ENCODE data around the gene CYP24A1.

DNA sequence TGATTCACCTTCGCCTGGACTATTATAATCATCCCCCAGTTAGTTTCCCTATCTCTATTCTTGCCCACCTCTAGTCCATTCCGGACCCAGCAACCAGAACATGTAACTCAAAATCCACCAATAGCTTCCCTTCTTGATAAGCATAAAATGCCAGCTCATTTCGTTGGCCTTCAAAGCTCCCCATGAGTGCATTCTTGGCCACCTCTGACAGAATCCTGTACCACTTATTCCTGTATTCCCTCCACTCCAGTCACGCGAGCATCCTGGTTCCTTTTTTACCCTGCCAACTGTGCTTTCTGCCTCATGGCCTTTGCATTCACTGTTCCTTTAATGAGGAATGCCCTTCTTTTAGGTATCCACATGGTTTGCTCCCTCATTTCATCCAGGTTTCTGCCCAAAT lies 36.7 kb downstream of the CYP24A1 start:
- TF ChIP-seq, protein P1, sequence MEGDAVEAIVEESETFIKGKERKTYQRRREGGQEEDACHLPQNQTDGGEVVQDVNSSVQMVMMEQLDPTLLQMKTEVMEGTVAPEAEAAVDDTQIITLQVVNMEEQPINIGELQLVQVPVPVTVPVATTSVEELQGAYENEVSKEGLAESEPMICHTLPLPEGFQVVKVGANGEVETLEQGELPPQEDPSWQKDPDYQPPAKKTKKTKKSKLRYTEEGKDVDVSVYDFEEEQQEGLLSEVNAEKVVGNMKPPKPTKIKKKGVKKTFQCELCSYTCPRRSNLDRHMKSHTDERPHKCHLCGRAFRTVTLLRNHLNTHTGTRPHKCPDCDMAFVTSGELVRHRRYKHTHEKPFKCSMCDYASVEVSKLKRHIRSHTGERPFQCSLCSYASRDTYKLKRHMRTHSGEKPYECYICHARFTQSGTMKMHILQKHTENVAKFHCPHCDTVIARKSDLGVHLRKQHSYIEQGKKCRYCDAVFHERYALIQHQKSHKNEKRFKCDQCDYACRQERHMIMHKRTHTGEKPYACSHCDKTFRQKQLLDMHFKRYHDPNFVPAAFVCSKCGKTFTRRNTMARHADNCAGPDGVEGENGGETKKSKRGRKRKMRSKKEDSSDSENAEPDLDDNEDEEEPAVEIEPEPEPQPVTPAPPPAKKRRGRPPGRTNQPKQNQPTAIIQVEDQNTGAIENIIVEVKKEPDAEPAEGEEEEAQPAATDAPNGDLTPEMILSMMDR (IDR thresholded peaks at IDR 0.05), result no peak
- TF ChIP-seq POLR2AphosphoS5 (IDR thresholded peaks at IDR 0.05), result no peak

All from suprapubic skin (tissue), 3 donors.